Fibroblast of lung (primary cell): ENCODE measurements around the gene PKHD1.

Experiments used
- CTCF ChIP-seq, 2 donors: IDR thresholded peaks in 1 of 2; conservative IDR thresholded peaks in 1 of 2; 1 replicate in 1 of 2; 2 replicates in 1 of 2; pipeline ENCODE4 v1.5.1; 2011 to 2012; ENCODE audit warnings: low read length in 2 of 2, control low read depth in 1 of 2, inconsistent platforms in 1 of 2, low read depth in 1 of 2, mild to moderate bottlenecking in 1 of 2
- EZH2 ChIP-seq: IDR thresholded peaks from 2 replicates; pipeline ENCODE4 v1.5.1; 2012; ENCODE audit warnings: low read length, control low read depth, mild to moderate bottlenecking; ENCODE audit errors: missing control alignments

GRCh38 chr6:51812231-51812630, 275.2 kb downstream of the PKHD1 start:
- TF ChIP-seq CTCF (conservative IDR thresholded peaks at IDR 0.05 in 1 of 2, IDR thresholded peaks at IDR 0.05 in 1 of 2; ENCODE audit: low read depth in 1 of 2, low read length in 2 of 2) (no peak), EZH2 (no peak)
